Measurements from ENCODE around the gene ZSCAN26. TPM values are rescaled to one million over a fixed set of nuclear protein-coding genes. Genes with fewer than 3 reads are reported as not detected.

Gene ZSCAN26
- total RNA-seq, 2 donors from 2014 or later, result 8.2 to 22.8 TPM

DNA sequence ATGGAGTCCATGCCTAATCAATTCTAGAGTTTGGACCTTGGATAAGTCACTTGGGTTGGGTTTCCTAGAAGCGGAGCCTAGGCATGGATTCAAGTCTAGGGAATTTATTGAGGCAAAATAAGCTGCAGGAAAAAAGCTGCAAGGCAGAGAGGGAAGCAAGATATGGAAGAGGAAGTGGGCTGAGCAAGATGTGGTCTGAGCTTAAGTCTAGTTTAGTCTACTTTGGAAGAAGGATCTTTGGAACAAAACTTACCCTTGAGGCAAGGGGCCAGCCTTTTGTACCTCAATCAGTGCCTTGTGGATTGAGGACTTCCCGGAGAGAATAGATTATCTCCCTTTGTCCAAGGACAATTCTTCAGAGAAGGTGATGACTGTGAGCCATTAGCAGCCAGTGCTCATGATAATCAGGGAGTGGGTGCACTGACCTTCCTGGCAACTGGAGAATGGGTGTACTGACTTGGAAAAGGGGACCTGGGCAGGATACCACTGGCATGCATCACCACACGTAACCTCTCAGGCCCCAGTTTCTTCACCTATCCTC is 31.0 kb upstream of the ZSCAN26 start:
- no peak overlapping the region for H3K4me3 ChIP-seq
- 74 to 78% methylated on average over 3 of the region's 3 CpGs for WGBS, 2 donors
- no peak for ATAC-seq
- intact Hi-C loops (cut with DNase I), result no loop called here
- H3K9me3 ChIP-seq, result no peaks in the 10 kb centered on the region
- H3K27me3 ChIP-seq, result no peaks in the 10 kb centered on the region
- no peak for DNase-seq
- no peak overlapping the region for H3K27ac ChIP-seq
- no peak for TF ChIP-seq POLR2A (IDR thresholded peaks at IDR 0.05)
- TF ChIP-seq, protein P1, sequence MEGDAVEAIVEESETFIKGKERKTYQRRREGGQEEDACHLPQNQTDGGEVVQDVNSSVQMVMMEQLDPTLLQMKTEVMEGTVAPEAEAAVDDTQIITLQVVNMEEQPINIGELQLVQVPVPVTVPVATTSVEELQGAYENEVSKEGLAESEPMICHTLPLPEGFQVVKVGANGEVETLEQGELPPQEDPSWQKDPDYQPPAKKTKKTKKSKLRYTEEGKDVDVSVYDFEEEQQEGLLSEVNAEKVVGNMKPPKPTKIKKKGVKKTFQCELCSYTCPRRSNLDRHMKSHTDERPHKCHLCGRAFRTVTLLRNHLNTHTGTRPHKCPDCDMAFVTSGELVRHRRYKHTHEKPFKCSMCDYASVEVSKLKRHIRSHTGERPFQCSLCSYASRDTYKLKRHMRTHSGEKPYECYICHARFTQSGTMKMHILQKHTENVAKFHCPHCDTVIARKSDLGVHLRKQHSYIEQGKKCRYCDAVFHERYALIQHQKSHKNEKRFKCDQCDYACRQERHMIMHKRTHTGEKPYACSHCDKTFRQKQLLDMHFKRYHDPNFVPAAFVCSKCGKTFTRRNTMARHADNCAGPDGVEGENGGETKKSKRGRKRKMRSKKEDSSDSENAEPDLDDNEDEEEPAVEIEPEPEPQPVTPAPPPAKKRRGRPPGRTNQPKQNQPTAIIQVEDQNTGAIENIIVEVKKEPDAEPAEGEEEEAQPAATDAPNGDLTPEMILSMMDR (IDR thresholded peaks at IDR 0.05), result no peak
- peaks cover 0 to 13% of the 10 kb centered on the region in 2 donors for H3K36me3 ChIP-seq (replicated peaks in 1 of 2; ENCODE audit: insufficient read depth in 1 of 2, low read depth in 2 of 2)
- H3K4me1 ChIP-seq, result no peaks in the 10 kb centered on the region

- no peaks in the 10 kb centered on the region for H3K4me1 ChIP-seq
Observed at GRCh38 chr6:28239636-28240035, 27.3 kb upstream of the ZSCAN26 start.

GRCh38 chr6:28240471-28240870 is 26.5 kb upstream of the ZSCAN26 start:
- no peak for DNase-seq
- no peak for TF ChIP-seq POLR2A (IDR thresholded peaks at IDR 0.05)
- TF ChIP-seq, protein P1 (IDR thresholded peaks at IDR 0.05), result no peak
- no peaks in the 10 kb centered on the region for H3K9me3 ChIP-seq
- no peaks in the 10 kb centered on the region for H3K27me3 ChIP-seq
- no peak overlapping the region for H3K4me3 ChIP-seq
- peaks cover 0 to 2% of the 10 kb centered on the region in 2 donors for H3K36me3 ChIP-seq (replicated peaks in 1 of 2; ENCODE audit: insufficient read depth in 1 of 2, low read depth in 2 of 2)
- H3K27ac ChIP-seq, result no peak overlapping the region
- WGBS, 2 donors, result 91 to 95% methylated on average over 1 of the region's 1 CpG
- no peaks in the 10 kb centered on the region for H3K4me1 ChIP-seq
- intact Hi-C loops (cut with DNase I), result no loop called here
- no peak for ATAC-seq

More at GRCh38 chr6:28239636-28240035, 27.3 kb upstream of the ZSCAN26 start:
- ATAC-seq (no peak), DNase-seq (no peak)
- WGBS, 2 donors, result 57 to 60% methylated on average over 1 of the region's 1 CpG
- TF ChIP-seq, protein P1 (IDR thresholded peaks at IDR 0.05), result no peak
- no peak for TF ChIP-seq POLR2A (IDR thresholded peaks at IDR 0.05)
- no peaks in the 10 kb centered on the region for H3K9me3 ChIP-seq
- H3K27ac ChIP-seq, result no peak overlapping the region
- H3K36me3 ChIP-seq (replicated peaks in 1 of 2; ENCODE audit: insufficient read depth in 1 of 2, low read depth in 2 of 2), result no peaks in the 10 kb centered on the region
- intact Hi-C loops (cut with DNase I), result no loop called here
- H3K27me3 ChIP-seq, result no peaks in the 10 kb centered on the region
- no peak overlapping the region for H3K4me3 ChIP-seq

- intact Hi-C loops (cut with DNase I), result no loop called here
- no peaks in the 10 kb centered on the region for H3K27me3 ChIP-seq
- no peak overlapping the region for H3K4me3 ChIP-seq
- WGBS, 2 donors, result 89 to 92% methylated on average over 3 of the region's 3 CpGs
- TF ChIP-seq POLR2A (IDR thresholded peaks at IDR 0.05), result no peak
- TF ChIP-seq, protein P1 (IDR thresholded peaks at IDR 0.05), result no peak
- H3K27ac ChIP-seq, result no peak overlapping the region
- DNase-seq (no peak), ATAC-seq (no peak)
- no peaks in the 10 kb centered on the region for H3K9me3 ChIP-seq
- H3K36me3 ChIP-seq (replicated peaks in 1 of 2; ENCODE audit: insufficient read depth in 1 of 2, low read depth in 2 of 2), result peaks cover 0 to 6% of the 10 kb centered on the region in 2 donors
- no peaks in the 10 kb centered on the region for H3K4me1 ChIP-seq
Observed at GRCh38 chr6:28243946-28244345, 23.0 kb upstream of the ZSCAN26 start.

Data from body of pancreas (tissue), 4 donors.